Prostate gland (tissue), 2 donors: Measurements from ENCODE around the gene PDE8A.

Experiments used
- POLR2AphosphoS5 ChIP-seq: sonication (generic); formaldehyde crosslinking; IDR thresholded peaks from one replicate; pipeline ENCODE4 v1.6.1; 2017; ENCODE audit warnings: antibody characterized with exemption
- TF ChIP-seq, protein P1 (sequence below), 4 experiments: fragments of 200-600 bp in 2 of 4; fragments of 450-650 bp in 2 of 4; sonication (generic) in 2 of 4; IDR thresholded peaks; 1 replicate in 3 of 4; 2 replicates in 1 of 4; pipeline ENCODE4 v1.5.1; 2016 to 2019; ENCODE audit warnings: antibody characterized with exemption in 4 of 4, mild to moderate bottlenecking in 2 of 4, moderate library complexity in 2 of 4

GRCh38 chr15:85133709-85134108, 152.1 kb downstream of the PDE8A start:
- TF ChIP-seq, protein P1, sequence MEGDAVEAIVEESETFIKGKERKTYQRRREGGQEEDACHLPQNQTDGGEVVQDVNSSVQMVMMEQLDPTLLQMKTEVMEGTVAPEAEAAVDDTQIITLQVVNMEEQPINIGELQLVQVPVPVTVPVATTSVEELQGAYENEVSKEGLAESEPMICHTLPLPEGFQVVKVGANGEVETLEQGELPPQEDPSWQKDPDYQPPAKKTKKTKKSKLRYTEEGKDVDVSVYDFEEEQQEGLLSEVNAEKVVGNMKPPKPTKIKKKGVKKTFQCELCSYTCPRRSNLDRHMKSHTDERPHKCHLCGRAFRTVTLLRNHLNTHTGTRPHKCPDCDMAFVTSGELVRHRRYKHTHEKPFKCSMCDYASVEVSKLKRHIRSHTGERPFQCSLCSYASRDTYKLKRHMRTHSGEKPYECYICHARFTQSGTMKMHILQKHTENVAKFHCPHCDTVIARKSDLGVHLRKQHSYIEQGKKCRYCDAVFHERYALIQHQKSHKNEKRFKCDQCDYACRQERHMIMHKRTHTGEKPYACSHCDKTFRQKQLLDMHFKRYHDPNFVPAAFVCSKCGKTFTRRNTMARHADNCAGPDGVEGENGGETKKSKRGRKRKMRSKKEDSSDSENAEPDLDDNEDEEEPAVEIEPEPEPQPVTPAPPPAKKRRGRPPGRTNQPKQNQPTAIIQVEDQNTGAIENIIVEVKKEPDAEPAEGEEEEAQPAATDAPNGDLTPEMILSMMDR (IDR thresholded peaks at IDR 0.05) = no peak
- TF ChIP-seq POLR2AphosphoS5 = no peak
